BJ (cell line): Measurements from ENCODE around the gene TTYH1. TPM values are rescaled to one million over a fixed set of nuclear protein-coding genes. Genes with fewer than 3 reads are reported as not detected.

Experiments used
- CTCF ChIA-PET: fragments of 350-600 bp; formaldehyde crosslinking; extraction: SDS; loops from one replicate; lab custom pipeline; 2021; ENCODE audit warnings: antibody characterized with exemption, inconsistent platforms; lab: Yijun Ruan, JAX
- POLR2A ChIA-PET: fragments of 300-600 bp; sonication (Branson Sonifier 250); formaldehyde crosslinking; extraction: SDS; loops from one replicate; lab custom pipeline; 2021; ENCODE audit warnings: antibody characterized with exemption; lab: Charles Lee
- DNase-seq: peaks from one replicate; pipeline ENCODE4 v3.0.0-alpha.2; 2011; ENCODE audit warnings: low read depth
- H3K27me3 ChIP-seq: 2 replicates; pipeline ENCODE4 v1.6.0; 2011; ENCODE audit warnings: low read length; ENCODE audit not compliant: control insufficient read depth, insufficient read depth
- H3K36me3 ChIP-seq: 2 replicates; pipeline ENCODE4 v1.5.1; 2011; ENCODE audit warnings: low read length; ENCODE audit not compliant: control insufficient read depth, insufficient read depth
- H3K4me3 ChIP-seq: 2 replicates; pipeline ENCODE4 v1.5.1; 2011; ENCODE audit warnings: low read depth, mild to moderate bottlenecking, control low read depth, low read length
- CTCF ChIP-seq: IDR thresholded peaks from 2 replicates; pipeline ENCODE4 v1.5.1; 2011; ENCODE audit warnings: low read depth, mild to moderate bottlenecking, control low read depth, inconsistent platforms, low read length, moderate library complexity; ENCODE audit not compliant: insufficient read depth
- polyA plus RNA-seq: library from polyadenylated mRNA; depleted of rRNA; stranded (reverse); fragments of >200 nt; gene quantifications from 2 replicates; pipeline ENCODE4 v1.2.3, GENCODE V29; 2011

TTYH1 gene
- polyA plus RNA-seq, 1 experiment: not detected

GRCh38 chr19:54462047-54462654 lies 46.9 kb downstream of the TTYH1 start:
- no peak for TF ChIP-seq CTCF
- Histone ChIP-seq H3K27me3 (no peaks in the 10 kb centered on the region), H3K36me3 (peaks cover 39% of the 10 kb centered on the region), H3K4me3 (peak overlapping the region; percentile 63)
- ChIA-PET CTCF (interaction anchor here (0.5 to 2.9 kb wide), 4 partner anchors 9 to 1916 kb away, joined by 3 to 11 read pairs (median 6); partner anchors contain the start of gene LENG8), POLR2A (interaction anchor here (0.6 to 0.9 kb wide), 2 partner anchors 11 to 325 kb away, joined by 3 to 4 read pairs; partner anchors contain the start of gene CDC42EP5)
- DNase-seq: no peak

GRCh38 chr19:54462655-54463530 lies 47.6 kb downstream of the TTYH1 start:
- TF ChIP-seq CTCF: peak; percentile 44
- no peak for DNase-seq
- H3K4me3 ChIP-seq: peak overlapping the region; percentile 63
- no peaks in the 10 kb centered on the region for H3K27me3 ChIP-seq
- ChIA-PET POLR2A (interaction anchor here (1.0 kb wide), 2 partner anchors 10 to 14 kb away, joined by 9 read pairs; partner anchors contain the start of genes CDC42EP5 and LENG8), CTCF (interaction anchor here (0.5 to 2.9 kb wide), 6 partner anchors 9 to 1915 kb away, joined by 3 to 11 read pairs (median 4); partner anchors contain the start of gene LENG8)
- H3K36me3 ChIP-seq: peaks cover 33% of the 10 kb centered on the region

GRCh38 chr19:54463531-54464043 lies 48.3 kb downstream of the TTYH1 start, which contains the start of gene LENG9:
Gene LENG9, minus strand, starts transcription at chr19:54463778. Its CDS starts 252 bp downstream, at chr19:54463526.
- H3K36me3 ChIP-seq: peaks cover 26% of the 10 kb centered on the region
- POLR2A ChIA-PET: interaction anchor here (1.0 kb wide), 2 partner anchors 9 to 15 kb away, joined by 9 read pairs; partner anchors contain the start of genes CDC42EP5 and LENG8
- H3K27me3 ChIP-seq: no peaks in the 10 kb centered on the region
- no peak for TF ChIP-seq CTCF
- CTCF ChIA-PET: interaction anchor here (1.0 to 2.9 kb wide), 4 partner anchors 10 to 24 kb away, joined by 3 to 11 read pairs (median 6); partner anchors contain the start of gene LENG8
- peak; percentile 92 for DNase-seq
- H3K4me3 ChIP-seq: peak within 1 kb of the TSS; percentile 63

- peaks cover 21% of the 10 kb centered on the region for H3K36me3 ChIP-seq
- no peak for DNase-seq
- H3K27me3 ChIP-seq: no peaks in the 10 kb centered on the region
- peak overlapping the region; percentile 63 for H3K4me3 ChIP-seq
- TF ChIP-seq CTCF: no peak
- CTCF ChIA-PET: interaction anchor here (1.0 to 2.9 kb wide), 2 partner anchors 16 to 24 kb away, joined by 3 to 8 read pairs; partner anchors contain the start of gene LENG8
- POLR2A ChIA-PET: interaction anchor here (1.0 kb wide), 2 partner anchors 9 to 15 kb away, joined by 9 read pairs; partner anchors contain the start of genes CDC42EP5 and LENG8
These were observed 48.9 kb downstream of the TTYH1 start for GRCh38 chr19:54464044-54464629.
